LoVo (cell line): ENCODE data around the gene ETV5.

ENCODE experiments used
- DNase-seq: peaks from one replicate; pipeline ENCODE4 v3.0.0-alpha.2; 2016; ENCODE audit warnings: low spot score

ETV5 gene

GRCh38 chr3:186123012-186123411 is 14.1 kb upstream of the ETV5 start:
- no peak for DNase-seq

GRCh38 chr3:186121968-186122367 is 13.1 kb upstream of the ETV5 start:
- no peak for DNase-seq

- DNase-seq = no peak
These were observed 12.4 kb upstream of the ETV5 start for GRCh38 chr3:186121278-186121677.

GRCh38 chr3:186119499-186119898 is 10.6 kb upstream of the ETV5 start:
- no peak for DNase-seq

- DNase-seq = no peak
These were observed 9.8 kb upstream of the ETV5 start for GRCh38 chr3:186118692-186119091.

GRCh38 chr3:186117521-186118134 is 8.7 kb upstream of the ETV5 start:
- no peak for DNase-seq

- no peak for DNase-seq
These were observed 6.5 kb upstream of the ETV5 start for GRCh38 chr3:186115239-186115996.

- DNase-seq = no peak
These were observed 2.4 kb upstream of the ETV5 start for GRCh38 chr3:186110975-186111974.

- peak; percentile 40 for DNase-seq
These were observed 1.3 kb upstream of the ETV5 start for GRCh38 chr3:186109897-186110803.

GRCh38 chr3:186108106-186108940 is 566 bp downstream of the ETV5 start:
- peak; percentile 35 for DNase-seq

GRCh38 chr3:186107215-186108105 is 1.4 kb downstream of the ETV5 start:
- DNase-seq = peak; percentile 73

GRCh38 chr3:186105543-186105942 is 3.3 kb downstream of the ETV5 start:
- DNase-seq = no peak

- DNase-seq = no peak
These were observed 6.2 kb downstream of the ETV5 start for GRCh38 chr3:186102687-186103086.

- no peak for DNase-seq
These were observed 8.5 kb downstream of the ETV5 start for GRCh38 chr3:186100398-186100797.

GRCh38 chr3:186099178-186099577 is 9.7 kb downstream of the ETV5 start:
- no peak for DNase-seq

- DNase-seq = no peak
These were observed 10.1 kb downstream of the ETV5 start for GRCh38 chr3:186098740-186099139.

GRCh38 chr3:186097663-186098451 is 11.0 kb downstream of the ETV5 start:
- peak; percentile 78 for DNase-seq

- DNase-seq = no peak
These were observed 11.6 kb downstream of the ETV5 start for GRCh38 chr3:186097317-186097662.

GRCh38 chr3:186096290-186096689 is 12.6 kb downstream of the ETV5 start:
- DNase-seq = no peak
